ENCODE results near the gene KLHDC8A.
"Not testable (repeated sequence)": the region's sequence is repeated elsewhere in the genome, so short reads cannot be mapped to it uniquely, and the experiment has no call there.

The KLHDC8A gene

GRCh38 chr1:205370780-205371179 lies 14.1 kb upstream of the KLHDC8A start:
- FAIRE-seq: no peak

GRCh38 chr1:205369701-205370123 lies 13.0 kb upstream of the KLHDC8A start:
- no peak for FAIRE-seq

- FAIRE-seq: no peak
These were observed 11.8 kb upstream of the KLHDC8A start for GRCh38 chr1:205368478-205368877.

GRCh38 chr1:205365945-205366463 lies 9.3 kb upstream of the KLHDC8A start:
- FAIRE-seq: peak; percentile 45

GRCh38 chr1:205365086-205365485 lies 8.4 kb upstream of the KLHDC8A start:
- not testable (repeated sequence) for FAIRE-seq

GRCh38 chr1:205360891-205361290 lies 4.2 kb upstream of the KLHDC8A start:
- no peak for FAIRE-seq

- no peak for FAIRE-seq
These were observed 3.2 kb upstream of the KLHDC8A start for GRCh38 chr1:205359771-205360565.

GRCh38 chr1:205358579-205358978 lies 1.9 kb upstream of the KLHDC8A start:
- no peak for FAIRE-seq

- FAIRE-seq: no peak
These were observed 845 bp upstream of the KLHDC8A start for GRCh38 chr1:205357567-205357966.

GRCh38 chr1:205355075-205355453 lies 1.7 kb downstream of the KLHDC8A start:
- no peak for FAIRE-seq

GRCh38 chr1:205354259-205355074 lies 2.3 kb downstream of the KLHDC8A start:
- FAIRE-seq: peak; percentile 90

GRCh38 chr1:205353612-205354011 lies 3.1 kb downstream of the KLHDC8A start:
- FAIRE-seq: no peak

- no peak for FAIRE-seq
These were observed 3.5 kb downstream of the KLHDC8A start for GRCh38 chr1:205353191-205353590.

GRCh38 chr1:205351984-205352713 lies 4.6 kb downstream of the KLHDC8A start:
- FAIRE-seq: peak; percentile 27

- FAIRE-seq: no peak
These were observed 6.0 kb downstream of the KLHDC8A start for GRCh38 chr1:205350691-205351141.

- FAIRE-seq: no peak
These were observed 6.6 kb downstream of the KLHDC8A start for GRCh38 chr1:205350124-205350523.

- FAIRE-seq: no peak
These were observed 7.9 kb downstream of the KLHDC8A start for GRCh38 chr1:205348554-205349487.

GRCh38 chr1:205346956-205347574 lies 9.7 kb downstream of the KLHDC8A start:
- FAIRE-seq: peak; percentile 65

GRCh38 chr1:205345761-205346160 lies 11.0 kb downstream of the KLHDC8A start:
- FAIRE-seq: no peak

- no peak for FAIRE-seq
These were observed 12.4 kb downstream of the KLHDC8A start for GRCh38 chr1:205344066-205344928.
